SK-N-SH (cell line): ENCODE results near the gene LGR4.
"Not testable (repeated sequence)": the region's sequence is repeated elsewhere in the genome, so short reads cannot be mapped to it uniquely, and the experiment has no call there.

ENCODE experiments used
- CTCF ChIP-seq: fragments of 200-600 bp; sonication (generic); IDR thresholded peaks from 2 replicates; pipeline ENCODE4 v1.6.1; 2017; ENCODE audit warnings: antibody characterized with exemption, mild to moderate bottlenecking, moderate library complexity
- RXRA ChIP-seq: IDR thresholded peaks from 2 replicates; pipeline ENCODE4 v1.4.0; 2012; ENCODE audit warnings: low read depth, mild to moderate bottlenecking, borderline replicate concordance

GRCh38 chr11:27517490-27517889 lies 44.9 kb upstream of the LGR4 start:
- not testable (repeated sequence) for TF ChIP-seq RXRA, CTCF
